Subcutaneous abdominal adipose tissue (tissue), 5 donors: ENCODE data around the gene ZEB2.

Experiments
- H3K27ac ChIP-seq: one replicate; pipeline ENCODE4 v1.7.0; 2013; ENCODE audit warnings: low read depth, mild to moderate bottlenecking, inconsistent platforms, low read length, moderate library complexity
- H3K27me3 ChIP-seq, 5 donors: one replicate each; pipeline ENCODE4 v1.7.0; 2013; ENCODE audit warnings: low read length in 5 of 5, inconsistent platforms in 1 of 5; ENCODE audit not compliant: control insufficient read depth in 5 of 5, insufficient read depth in 4 of 5
- H3K36me3 ChIP-seq, 5 donors: one replicate each; pipeline ENCODE4 v1.7.0; 2013; ENCODE audit warnings: low read length in 5 of 5; ENCODE audit not compliant: control insufficient read depth in 5 of 5, insufficient read depth in 5 of 5
- H3K4me1 ChIP-seq, 5 donors: one replicate each; pipeline ENCODE4 v1.7.0; 2013; ENCODE audit warnings: low read length in 5 of 5, mild to moderate bottlenecking in 3 of 5, moderate library complexity in 1 of 5; ENCODE audit not compliant: control insufficient read depth in 5 of 5, insufficient read depth in 5 of 5
- H3K4me3 ChIP-seq, 5 donors: one replicate each; pipeline ENCODE4 v1.7.0; 2013; ENCODE audit warnings: low read length in 5 of 5, low read depth in 1 of 5
- H3K9ac ChIP-seq, 5 donors: one replicate each; pipeline ENCODE4 v1.7.0; 2013; ENCODE audit warnings: low read length in 5 of 5, mild to moderate bottlenecking in 4 of 5, moderate library complexity in 3 of 5
- H3K9me3 ChIP-seq, 5 donors: one replicate each; pipeline ENCODE4 v1.7.0; 2013; ENCODE audit warnings: low read length in 5 of 5; ENCODE audit not compliant: control insufficient read depth in 5 of 5
- donor health status: healthy.
- donor health status: healthy.
- donor health status: healthy.
- donor health status: healthy.
- donor health status: healthy.

The ZEB2 gene

GRCh38 chr2:144424559-144425240 lies 95.2 kb downstream of the ZEB2 start:
- Histone ChIP-seq H3K4me3 (no peak overlapping the region), H3K36me3 (peaks cover 10 to 57% (median 37%) of the 10 kb centered on the region in 5 donors), H3K27ac (peak overlapping the region; percentile 20), H3K9ac (no peak overlapping the region), H3K4me1 (peaks cover 0 to 19% (median 10%) of the 10 kb centered on the region in 5 donors), H3K27me3 (no peaks in the 10 kb centered on the region), H3K9me3 (no peaks in the 10 kb centered on the region)

- Histone ChIP-seq H3K9ac (no peak overlapping the region), H3K9me3 (no peaks in the 10 kb centered on the region), H3K27ac (peak overlapping the region; percentile 33), H3K4me3 (no peak overlapping the region), H3K27me3 (no peaks in the 10 kb centered on the region), H3K4me1 (peaks cover 0 to 12% (median 5%) of the 10 kb centered on the region in 5 donors), H3K36me3 (peaks cover 9 to 52% (median 26%) of the 10 kb centered on the region in 5 donors)
These were observed 98.1 kb downstream of the ZEB2 start for GRCh38 chr2:144421606-144422510.

- Histone ChIP-seq H3K27ac (no peak overlapping the region), H3K27me3 (no peaks in the 10 kb centered on the region), H3K36me3 (peaks cover 10 to 46% (median 26%) of the 10 kb centered on the region in 5 donors), H3K4me3 (no peak overlapping the region), H3K9me3 (no peaks in the 10 kb centered on the region), H3K9ac (no peak overlapping the region), H3K4me1 (peaks cover 0 to 9% (median 5%) of the 10 kb centered on the region in 5 donors)
These were observed 100.7 kb downstream of the ZEB2 start for GRCh38 chr2:144419218-144419617.

- no peaks in the 10 kb centered on the region for H3K27me3 ChIP-seq
- H3K36me3 ChIP-seq = peaks cover 7 to 30% (median 11%) of the 10 kb centered on the region in 5 donors
- H3K4me1 ChIP-seq = peaks cover 0 to 21% (median 14%) of the 10 kb centered on the region in 5 donors
- H3K27ac ChIP-seq = peak overlapping the region; percentile 92
- H3K4me3 ChIP-seq = no peak overlapping the region
- H3K9me3 ChIP-seq = no peaks in the 10 kb centered on the region
- H3K9ac ChIP-seq = peak overlapping the region in 1 of 5 donors; percentile 35
These were observed 104.5 kb downstream of the ZEB2 start for GRCh38 chr2:144415386-144415785.

- peaks cover 7 to 27% (median 8%) of the 10 kb centered on the region in 5 donors for H3K36me3 ChIP-seq
- H3K9ac ChIP-seq = peak overlapping the region in 3 of 5 donors; percentile 6 to 61 (median 52)
- H3K4me1 ChIP-seq = peaks cover 0 to 21% (median 14%) of the 10 kb centered on the region in 5 donors
- peak overlapping the region; percentile 92 for H3K27ac ChIP-seq
- no peaks in the 10 kb centered on the region for H3K9me3 ChIP-seq
- H3K27me3 ChIP-seq = no peaks in the 10 kb centered on the region
- no peak overlapping the region for H3K4me3 ChIP-seq
These were observed 105.5 kb downstream of the ZEB2 start for GRCh38 chr2:144414324-144414845.

- Histone ChIP-seq H3K27ac (peak overlapping the region; percentile 92), H3K36me3 (peaks cover 7 to 36% (median 12%) of the 10 kb centered on the region in 5 donors), H3K4me1 (peaks cover 0 to 27% (median 14%) of the 10 kb centered on the region in 5 donors), H3K9ac (peak overlapping the region in 2 of 5 donors; percentile 15 to 61), H3K4me3 (no peak overlapping the region), H3K27me3 (no peaks in the 10 kb centered on the region), H3K9me3 (no peaks in the 10 kb centered on the region)
These were observed 107.2 kb downstream of the ZEB2 start for GRCh38 chr2:144412709-144413108.

- H3K36me3 ChIP-seq = peaks cover 3 to 35% (median 8%) of the 10 kb centered on the region in 5 donors
- H3K9ac ChIP-seq = no peak overlapping the region
- H3K4me3 ChIP-seq = no peak overlapping the region
- peak overlapping the region; percentile 92 for H3K27ac ChIP-seq
- H3K27me3 ChIP-seq = no peaks in the 10 kb centered on the region
- no peaks in the 10 kb centered on the region for H3K9me3 ChIP-seq
- H3K4me1 ChIP-seq = peaks cover 0 to 27% (median 14%) of the 10 kb centered on the region in 5 donors
These were observed 108.4 kb downstream of the ZEB2 start for GRCh38 chr2:144411473-144411872.

- Histone ChIP-seq H3K27ac (peak overlapping the region; percentile 34), H3K9ac (no peak overlapping the region), H3K36me3 (peaks cover 0 to 33% (median 12%) of the 10 kb centered on the region in 5 donors)
These were observed 110.7 kb downstream of the ZEB2 start for GRCh38 chr2:144409241-144409640.

GRCh38 chr2:144407262-144407661 lies 112.7 kb downstream of the ZEB2 start:
- Histone ChIP-seq H3K36me3 (peaks cover 5 to 35% (median 22%) of the 10 kb centered on the region in 5 donors), H3K9me3 (no peaks in the 10 kb centered on the region), H3K4me3 (no peak overlapping the region), H3K27me3 (no peaks in the 10 kb centered on the region), H3K4me1 (peaks cover 0 to 12% (median 0%) of the 10 kb centered on the region in 5 donors), H3K9ac (no peak overlapping the region), H3K27ac (peak overlapping the region; percentile 53)

More at GRCh38 chr2:144409241-144409640, 110.7 kb downstream of the ZEB2 start:
- H3K27me3 ChIP-seq = no peaks in the 10 kb centered on the region
- no peak overlapping the region for H3K4me3 ChIP-seq
- H3K4me1 ChIP-seq = peaks cover 0 to 28% (median 6%) of the 10 kb centered on the region in 5 donors
- no peaks in the 10 kb centered on the region for H3K9me3 ChIP-seq
